Stomach (tissue), 9 donors: ENCODE results near the gene RSL24D1. TPM values are rescaled to one million over a fixed set of nuclear protein-coding genes. Genes with fewer than 3 reads are reported as not detected.

Experiments
- DNase-seq, 2 donors: peaks; one replicate each; pipeline versions ENCODE4 v3.0.0 to v3.0.0-alpha.2; 2013 to 2019
- H3K27ac ChIP-seq, 5 donors: fragments of 200-600 bp in 4 of 5; sonication (generic) in 4 of 5; one replicate each; pipeline ENCODE4 v1.5.1; 2013 to 2019; ENCODE audit warnings: mild to moderate bottlenecking in 1 of 5, moderate library complexity in 1 of 5
- H3K27me3 ChIP-seq, 3 donors: fragments of 200-600 bp; sonication (generic); one replicate each; pipeline ENCODE4 v1.5.1; 2017 to 2019; ENCODE audit warnings: mixed run types in 1 of 3
- H3K36me3 ChIP-seq, 4 donors: fragments of 200-600 bp; sonication (generic); 1 replicate in 3 of 4; 2 replicates in 1 of 4; pipeline ENCODE4 v1.5.1; 2016 to 2019
- H3K4me1 ChIP-seq, 4 donors: fragments of 200-600 bp; sonication (generic); one replicate each; pipeline ENCODE4 v1.5.1; 2016 to 2019
- H3K4me3 ChIP-seq, 4 donors: fragments of 200-600 bp; sonication (generic) in 3 of 4; one replicate each; pipeline ENCODE4 v1.5.1; 2016 to 2019; ENCODE audit warnings: mild to moderate bottlenecking in 1 of 4
- H3K9me3 ChIP-seq, 4 donors: fragments of 200-600 bp; sonication (generic); one replicate each; pipeline ENCODE4 v1.5.1; 2016 to 2019
- EP300 ChIP-seq: sonication (generic); formaldehyde crosslinking; IDR thresholded peaks from one replicate; pipeline ENCODE4 v1.6.1; 2017; ENCODE audit warnings: antibody characterized with exemption
- POLR2A ChIP-seq, 4 donors: fragments of 450-650 bp; IDR thresholded peaks; one replicate each; pipeline ENCODE4 v1.6.1; 2016; ENCODE audit warnings: antibody characterized with exemption in 4 of 4, control low read depth in 2 of 4, mild to moderate bottlenecking in 1 of 4, moderate library complexity in 1 of 4
- POLR2AphosphoS5 ChIP-seq, 3 donors: sonication (generic); formaldehyde crosslinking; IDR thresholded peaks; one replicate each; pipeline ENCODE4 v1.6.1; 2016; ENCODE audit warnings: antibody characterized with exemption in 3 of 3
- WGBS, 5 donors: extraction: QIAGEN DNeasy Blood & Tissue Kit in 3 of 5; methylation state at CpG; one replicate each; pipeline versions ENCODE4 v1.1.5 to v1.1.7; 2013 to 2018; 5-methylcytosine and 5-hydroxymethylcytosine counted together
- intact Hi-C: fragments of 100-400 bp; cut with DNase I; formaldehyde crosslinking; loops from one replicate; pipeline ENCODE4 v1.15.1; 2023; ENCODE audit warnings: low total_unique reads
- polyA plus RNA-seq, 3 donors: library from polyadenylated mRNA; stranded (reverse); fragments of 200-250 nt; gene quantifications; one replicate each; pipeline ENCODE4 v1.2.3, GENCODE V29; 2013
- total RNA-seq, 5 donors: library from RNA; depleted of rRNA; stranded (reverse); fragments of >200 nt; gene quantifications; one replicate each; pipeline versions ENCODE4 v1.1.0 to v1.2.3, GENCODE V29; 2014 to 2016
- TF ChIP-seq, protein P1 (sequence below), 7 experiments: fragments of 450-650 bp in 4 of 7; fragments of 200-600 bp in 3 of 7; sonication (generic) in 3 of 7; IDR thresholded peaks; one replicate each; pipeline ENCODE4 v1.5.1; 2016 to 2019; ENCODE audit warnings: antibody characterized with exemption in 7 of 7, control low read depth in 2 of 7, mild to moderate bottlenecking in 1 of 7
- donor health status: healthy with polysubstance abuse.
- donor health status: Bipolar disorder and iron deficiency.
- donor health status: healthy.

The RSL24D1 gene
- total and polyA plus RNA-seq, 8 donors = 22.2 to 187 (median 87.5) TPM

- intact Hi-C loops = no loop called here
- 38 to 68% (median 60%) methylated on average over 4 of the region's 4 CpGs for WGBS, 5 donors
- TF ChIP-seq, protein P1, sequence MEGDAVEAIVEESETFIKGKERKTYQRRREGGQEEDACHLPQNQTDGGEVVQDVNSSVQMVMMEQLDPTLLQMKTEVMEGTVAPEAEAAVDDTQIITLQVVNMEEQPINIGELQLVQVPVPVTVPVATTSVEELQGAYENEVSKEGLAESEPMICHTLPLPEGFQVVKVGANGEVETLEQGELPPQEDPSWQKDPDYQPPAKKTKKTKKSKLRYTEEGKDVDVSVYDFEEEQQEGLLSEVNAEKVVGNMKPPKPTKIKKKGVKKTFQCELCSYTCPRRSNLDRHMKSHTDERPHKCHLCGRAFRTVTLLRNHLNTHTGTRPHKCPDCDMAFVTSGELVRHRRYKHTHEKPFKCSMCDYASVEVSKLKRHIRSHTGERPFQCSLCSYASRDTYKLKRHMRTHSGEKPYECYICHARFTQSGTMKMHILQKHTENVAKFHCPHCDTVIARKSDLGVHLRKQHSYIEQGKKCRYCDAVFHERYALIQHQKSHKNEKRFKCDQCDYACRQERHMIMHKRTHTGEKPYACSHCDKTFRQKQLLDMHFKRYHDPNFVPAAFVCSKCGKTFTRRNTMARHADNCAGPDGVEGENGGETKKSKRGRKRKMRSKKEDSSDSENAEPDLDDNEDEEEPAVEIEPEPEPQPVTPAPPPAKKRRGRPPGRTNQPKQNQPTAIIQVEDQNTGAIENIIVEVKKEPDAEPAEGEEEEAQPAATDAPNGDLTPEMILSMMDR (IDR thresholded peaks at IDR 0.05) = no peak
- TF ChIP-seq POLR2AphosphoS5 (IDR thresholded peaks at IDR 0.05) = peak in 1 of 3 donors; percentile 13
- no peak for DNase-seq
- no peaks in the 10 kb centered on the region for H3K27me3 ChIP-seq
- H3K4me1 ChIP-seq = peaks cover 0 to 8% (median 0%) of the 10 kb centered on the region in 4 donors
- H3K36me3 ChIP-seq = peaks cover 0 to 21% (median 17%) of the 10 kb centered on the region in 4 donors
- no peak overlapping the region for H3K4me3 ChIP-seq
- no peak overlapping the region for H3K27ac ChIP-seq
- H3K9me3 ChIP-seq = no peaks in the 10 kb centered on the region
Observed at GRCh38 chr15:55204464-55204863, 7.7 kb upstream of the RSL24D1 start.

GRCh38 chr15:55202206-55202605, 5.5 kb upstream of the RSL24D1 start:
- peaks cover 0 to 21% (median 17%) of the 10 kb centered on the region in 4 donors for H3K36me3 ChIP-seq
- H3K4me1 ChIP-seq = peaks cover 0 to 18% (median 7%) of the 10 kb centered on the region in 4 donors
- DNase-seq = no peak
- H3K4me3 ChIP-seq = no peak overlapping the region
- no peaks in the 10 kb centered on the region for H3K9me3 ChIP-seq
- no peak overlapping the region for H3K27ac ChIP-seq
- TF ChIP-seq EP300 = no peak
- TF ChIP-seq, protein P1 (IDR thresholded peaks at IDR 0.05) = no peak
- no peak for TF ChIP-seq POLR2A (IDR thresholded peaks at IDR 0.05)
- TF ChIP-seq POLR2AphosphoS5 (IDR thresholded peaks at IDR 0.05) = no peak
- intact Hi-C loops = no loop called here
- 96 to 100% (median 100%) methylated on average over 1 of the region's 1 CpG for WGBS, 5 donors
- H3K27me3 ChIP-seq = no peaks in the 10 kb centered on the region

DNA sequence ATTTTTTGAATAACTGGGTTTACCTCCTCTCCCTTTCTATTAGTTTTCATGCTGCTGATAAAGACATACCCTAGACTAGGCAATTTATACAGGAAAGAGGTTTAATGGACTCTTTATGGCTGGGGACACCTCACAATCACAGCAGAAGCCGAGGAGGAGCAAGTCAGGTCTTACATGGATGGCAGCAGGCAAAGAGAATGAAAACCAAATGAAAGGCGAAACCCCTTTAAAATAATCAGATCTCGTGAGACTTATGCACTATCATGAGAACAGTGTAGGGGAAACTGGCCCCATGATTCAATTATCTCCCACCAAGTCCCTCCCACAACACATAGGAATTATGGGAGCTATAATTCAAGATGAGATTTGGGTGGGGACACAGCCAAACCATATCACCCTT, 2.0 kb upstream of the RSL24D1 start:
- H3K36me3 ChIP-seq = no peaks in the 10 kb centered on the region
- 76 to 99% (median 96%) methylated on average over 3 of the region's 3 CpGs for WGBS, 5 donors
- no peak overlapping the region for H3K4me3 ChIP-seq
- intact Hi-C loops = no loop called here
- no peak overlapping the region for H3K27ac ChIP-seq
- DNase-seq = no peak
- H3K27me3 ChIP-seq = no peaks in the 10 kb centered on the region
- H3K4me1 ChIP-seq = peaks cover 21 to 42% (median 30%) of the 10 kb centered on the region in 4 donors
- TF ChIP-seq, protein P1 (IDR thresholded peaks at IDR 0.05) = no peak
- TF ChIP-seq POLR2AphosphoS5 (IDR thresholded peaks at IDR 0.05) (no peak), EP300 (no peak), POLR2A (IDR thresholded peaks at IDR 0.05) (no peak)
- no peaks in the 10 kb centered on the region for H3K9me3 ChIP-seq

DNA sequence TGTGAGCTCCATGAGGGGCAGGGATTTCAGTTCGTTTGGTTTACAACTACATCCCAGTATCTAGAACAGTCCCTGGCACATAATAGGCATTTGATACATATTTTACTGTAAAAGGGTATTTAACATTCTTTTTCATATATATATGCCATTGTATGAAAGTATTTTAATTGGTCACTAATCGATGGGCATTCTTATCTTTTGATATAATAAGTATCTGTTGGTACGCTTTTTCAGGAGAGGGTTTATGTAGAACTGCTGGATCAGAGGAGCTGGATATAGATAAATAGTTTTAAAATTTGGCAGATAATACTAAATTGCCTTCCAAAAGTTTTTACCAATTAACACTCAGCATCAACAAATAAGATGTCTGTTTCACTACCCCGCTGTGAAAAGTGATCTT, 978 bp upstream of the RSL24D1 start:
- no peak for DNase-seq
- WGBS, 5 donors = 26 to 48% (median 39%) methylated on average over 4 of the region's 4 CpGs
- H3K27ac ChIP-seq = peak overlapping the region; percentile 92 to 98 (median 95)
- H3K27me3 ChIP-seq = no peaks in the 10 kb centered on the region
- H3K36me3 ChIP-seq = no peaks in the 10 kb centered on the region
- H3K4me1 ChIP-seq = peaks cover 22 to 49% (median 36%) of the 10 kb centered on the region in 4 donors
- no peak for TF ChIP-seq POLR2AphosphoS5 (IDR thresholded peaks at IDR 0.05)
- TF ChIP-seq EP300 = no peak
- peak overlapping the region; percentile 78 to 91 (median 82) for H3K4me3 ChIP-seq
- no peaks in the 10 kb centered on the region for H3K9me3 ChIP-seq
- intact Hi-C loops = no loop called here

GRCh38 chr15:55197362-55197705, 593 bp upstream of the RSL24D1 start:
- Histone ChIP-seq H3K4me3 (peak overlapping the region; percentile 78 to 91 (median 82)), H3K4me1 (peaks cover 22 to 46% (median 38%) of the 10 kb centered on the region in 4 donors), H3K36me3 (peaks cover under 1 to 3% (median 2%) of the 10 kb centered on the region in 4 donors), H3K9me3 (no peaks in the 10 kb centered on the region), H3K27me3 (no peaks in the 10 kb centered on the region), H3K27ac (peak overlapping the region; percentile 92 to 98 (median 95))
- TF ChIP-seq POLR2AphosphoS5 (IDR thresholded peaks at IDR 0.05) = no peak
- no peak for TF ChIP-seq EP300
- no peak for TF ChIP-seq POLR2A (IDR thresholded peaks at IDR 0.05)
- TF ChIP-seq, protein P1 (IDR thresholded peaks at IDR 0.05) = no peak
- WGBS, 5 donors = 0 to 2% (median 0%) methylated on average over 10 of the region's 10 CpGs
- no peak for DNase-seq
- intact Hi-C loops = no loop called here
